ENCODE results near the gene TNNI3K. TPM values are rescaled to one million over a fixed set of nuclear protein-coding genes. Genes with fewer than 3 reads are reported as not detected.

Gene TNNI3K
- polyA plus RNA-seq, 1 donor from 2014 or later, result 3.5 TPM

GRCh38 chr1:74388855-74389254 is 153.7 kb downstream of the TNNI3K start:
- Histone ChIP-seq H3K36me3 (ENCODE audit: insufficient read depth, low read length) (no peaks in the 10 kb centered on the region), H3K4me3 (ENCODE audit: low read length) (no peak overlapping the region), H3K4me2 (ENCODE audit: low read length) (no peak overlapping the region), H4K20me1 (ENCODE audit: insufficient read depth) (no peaks in the 10 kb centered on the region), H2AFZ (ENCODE audit: low read depth, low read length) (no peak overlapping the region), H3K9ac (ENCODE audit: low read length) (no peak overlapping the region), H3K9me2 (ENCODE audit: insufficient read depth, low read length) (no peaks in the 10 kb centered on the region), H3F3A (ENCODE audit: insufficient read depth, low read length, poor library complexity, severe bottlenecking) (no peaks in the 10 kb centered on the region), H3K79me2 (replicated peaks; ENCODE audit: insufficient read depth, low read length) (no peaks in the 10 kb centered on the region), H3K9me3 (ENCODE audit: low read length) (peaks cover 2% of the 10 kb centered on the region), H3K27ac (ENCODE audit: low read length) (no peak overlapping the region), H3K27me3 (ENCODE audit: insufficient read depth, low read depth, low read length) (no peaks in the 10 kb centered on the region)
- TF ChIP-seq RAD21 (conservative IDR thresholded peaks at IDR 0.05) (no peak), SMC3 (conservative IDR thresholded peaks at IDR 0.05; ENCODE audit: poor library complexity) (no peak), POLR2AphosphoS5 (IDR thresholded peaks at IDR 0.05) (no peak), EZH2 (IDR thresholded peaks at IDR 0.05; ENCODE audit: borderline replicate concordance, insufficient read depth, low read length, poor library complexity, severe bottlenecking) (no peak), REST (IDR thresholded peaks at IDR 0.05; ENCODE audit: borderline replicate concordance) (no peak), EP300 (conservative IDR thresholded peaks at IDR 0.05; ENCODE audit: poor library complexity, severe bottlenecking) (no peak), CTCF (IDR thresholded peaks at IDR 0.05; ENCODE audit: poor library complexity, severe bottlenecking) (no peak), TAF1 (IDR thresholded peaks at IDR 0.05; ENCODE audit: low read depth) (no peak), MXI1 (conservative IDR thresholded peaks at IDR 0.05; ENCODE audit: poor library complexity, severe bottlenecking) (no peak)

- Histone ChIP-seq H3K27ac (ENCODE audit: low read length) (no peak overlapping the region), H3K4me2 (ENCODE audit: low read length) (no peak overlapping the region)
- TF ChIP-seq EP300 (conservative IDR thresholded peaks at IDR 0.05; ENCODE audit: poor library complexity, severe bottlenecking) (no peak), POLR2AphosphoS5 (IDR thresholded peaks at IDR 0.05) (no peak), REST (IDR thresholded peaks at IDR 0.05; ENCODE audit: borderline replicate concordance) (no peak), EZH2 (IDR thresholded peaks at IDR 0.05; ENCODE audit: borderline replicate concordance, insufficient read depth, low read length, poor library complexity, severe bottlenecking) (no peak), CTCF (IDR thresholded peaks at IDR 0.05; ENCODE audit: poor library complexity, severe bottlenecking) (no peak), TAF1 (IDR thresholded peaks at IDR 0.05; ENCODE audit: low read depth) (no peak), SMC3 (conservative IDR thresholded peaks at IDR 0.05; ENCODE audit: poor library complexity) (no peak), RAD21 (conservative IDR thresholded peaks at IDR 0.05) (no peak), MXI1 (conservative IDR thresholded peaks at IDR 0.05; ENCODE audit: poor library complexity, severe bottlenecking) (no peak)
Observed at GRCh38 chr1:74392186-74392585, 157.0 kb downstream of the TNNI3K start.

More at GRCh38 chr1:74392186-74392585, 157.0 kb downstream of the TNNI3K start:
- Histone ChIP-seq H3K9me2 (ENCODE audit: insufficient read depth, low read length) (no peaks in the 10 kb centered on the region), H4K20me1 (ENCODE audit: insufficient read depth) (no peaks in the 10 kb centered on the region), H3K9me3 (ENCODE audit: low read length) (no peaks in the 10 kb centered on the region), H3K79me2 (replicated peaks; ENCODE audit: insufficient read depth, low read length) (no peaks in the 10 kb centered on the region), H2AFZ (ENCODE audit: low read depth, low read length) (no peak overlapping the region), H3K9ac (ENCODE audit: low read length) (no peak overlapping the region), H3K27me3 (ENCODE audit: insufficient read depth, low read depth, low read length) (no peaks in the 10 kb centered on the region), H3K36me3 (ENCODE audit: insufficient read depth, low read length) (no peaks in the 10 kb centered on the region), H3F3A (ENCODE audit: insufficient read depth, low read length, poor library complexity, severe bottlenecking) (no peaks in the 10 kb centered on the region), H3K4me3 (ENCODE audit: low read length) (no peak overlapping the region)

Data from neural cell (in vitro differentiated cells).